HUES48 (cell line): ENCODE results near the gene DPEP2.
"Not testable (repeated sequence)": the region's sequence is repeated elsewhere in the genome, so short reads cannot be mapped to it uniquely, and the experiment has no call there.

Source experiments
- H3K27ac ChIP-seq: one replicate; pipeline ENCODE4 v1.7.0; 2013; ENCODE audit warnings: low read depth, low read length, inconsistent platforms
- H3K27me3 ChIP-seq: 2 replicates; pipeline ENCODE4 v1.6.1; 2013; ENCODE audit warnings: mild to moderate bottlenecking, low read length; ENCODE audit not compliant: control insufficient read depth, insufficient read depth
- H3K36me3 ChIP-seq: 2 replicates; pipeline ENCODE4 v1.6.1; 2013; ENCODE audit warnings: low read length; ENCODE audit not compliant: control insufficient read depth, insufficient read depth
- H3K4me1 ChIP-seq: 2 replicates; pipeline ENCODE4 v1.6.1; 2013; ENCODE audit warnings: mild to moderate bottlenecking, low read length; ENCODE audit not compliant: control insufficient read depth, insufficient read depth
- H3K4me3 ChIP-seq: 2 replicates; pipeline ENCODE4 v1.5.1; 2013; ENCODE audit warnings: mild to moderate bottlenecking, low read depth, low read length
- H3K9ac ChIP-seq: 2 replicates; pipeline ENCODE4 v1.6.1; 2013; ENCODE audit warnings: mild to moderate bottlenecking, low read depth, low read length, moderate library complexity
- H3K9me3 ChIP-seq: 2 replicates; pipeline ENCODE4 v1.6.1; 2013; ENCODE audit warnings: low read length; ENCODE audit not compliant: control insufficient read depth, insufficient read depth

DPEP2 gene

GRCh38 chr16:67972285-67972684 is 27.0 kb downstream of the DPEP2 start:
- not testable (repeated sequence) for H3K4me1 ChIP-seq, H3K27ac ChIP-seq, H3K4me3 ChIP-seq, H3K36me3 ChIP-seq, H3K27me3 ChIP-seq, H3K9ac ChIP-seq, H3K9me3 ChIP-seq

GRCh38 chr16:67971111-67971510 is 28.2 kb downstream of the DPEP2 start:
- no peaks in the 10 kb centered on the region for H3K27me3 ChIP-seq
- H3K9ac ChIP-seq, result no peak overlapping the region
- no peaks in the 10 kb centered on the region for H3K9me3 ChIP-seq
- H3K4me3 ChIP-seq, result no peak overlapping the region
- peaks cover 19% of the 10 kb centered on the region for H3K4me1 ChIP-seq
- H3K36me3 ChIP-seq, result no peaks in the 10 kb centered on the region
- H3K27ac ChIP-seq, result no peak overlapping the region

GRCh38 chr16:67969254-67970039 is 29.8 kb downstream of the DPEP2 start:
- H3K4me1 ChIP-seq, result peaks cover 19% of the 10 kb centered on the region
- no peaks in the 10 kb centered on the region for H3K27me3 ChIP-seq
- no peak overlapping the region for H3K27ac ChIP-seq
- H3K4me3 ChIP-seq, result peak overlapping the region; percentile 76; the same call in 1 of the 2 replicates
- H3K36me3 ChIP-seq, result 0 out of 2 replicates have a peak, but pooled peaks cover 2% of the 10 kb centered on the region
- H3K9ac ChIP-seq, result no peak overlapping the region
- no peaks in the 10 kb centered on the region for H3K9me3 ChIP-seq

GRCh38 chr16:67968400-67969253 is 30.7 kb downstream of the DPEP2 start, which contains the start of gene SLC12A4:
SLC12A4 (minus strand) TSS chr16:67968637; CDS start chr16:67968553, 84 bp downstream.
- Histone ChIP-seq H3K9ac (peak within 1 kb of the TSS; percentile 39), H3K4me3 (peak within 1 kb of the TSS; percentile 76), H3K36me3 (0 out of 2 replicates have a peak, but pooled peaks cover 2% of the 10 kb centered on the region), H3K27ac (peak within 1 kb of the TSS; percentile 64), H3K4me1 (peaks cover 19% of the 10 kb centered on the region), H3K27me3 (no peaks in the 10 kb centered on the region), H3K9me3 (no peaks in the 10 kb centered on the region)

DNA sequence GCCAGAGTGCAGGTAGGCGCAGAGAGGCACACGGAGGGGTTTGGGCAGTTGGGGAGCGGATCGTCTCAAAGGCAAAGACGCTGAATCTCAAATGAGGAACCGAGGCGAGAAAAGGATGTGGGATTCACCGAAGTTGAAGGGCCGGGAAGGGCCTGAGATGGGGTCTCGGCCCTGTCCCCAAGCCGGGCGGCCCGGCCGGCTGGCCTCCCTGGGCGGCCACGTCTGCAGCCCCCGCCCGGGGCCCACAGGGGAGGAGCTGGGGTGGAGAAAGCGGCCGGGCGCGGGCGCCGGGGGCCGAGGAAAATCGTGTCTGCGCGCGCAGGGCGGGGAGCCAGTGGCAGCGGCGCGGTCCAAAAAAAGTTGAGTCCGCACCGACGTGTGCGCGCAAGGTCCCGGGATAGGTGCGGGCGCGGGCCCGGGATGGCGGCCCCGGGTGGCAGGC is 31.3 kb downstream of the DPEP2 start:
- peak overlapping the region; percentile 64 for H3K27ac ChIP-seq
- H3K9ac ChIP-seq, result peak overlapping the region; percentile 39
- H3K36me3 ChIP-seq, result peaks cover 7% of the 10 kb centered on the region
- H3K9me3 ChIP-seq, result no peaks in the 10 kb centered on the region
- H3K4me3 ChIP-seq, result peak overlapping the region; percentile 76
- peaks cover 19% of the 10 kb centered on the region for H3K4me1 ChIP-seq
- H3K27me3 ChIP-seq, result no peaks in the 10 kb centered on the region

DNA sequence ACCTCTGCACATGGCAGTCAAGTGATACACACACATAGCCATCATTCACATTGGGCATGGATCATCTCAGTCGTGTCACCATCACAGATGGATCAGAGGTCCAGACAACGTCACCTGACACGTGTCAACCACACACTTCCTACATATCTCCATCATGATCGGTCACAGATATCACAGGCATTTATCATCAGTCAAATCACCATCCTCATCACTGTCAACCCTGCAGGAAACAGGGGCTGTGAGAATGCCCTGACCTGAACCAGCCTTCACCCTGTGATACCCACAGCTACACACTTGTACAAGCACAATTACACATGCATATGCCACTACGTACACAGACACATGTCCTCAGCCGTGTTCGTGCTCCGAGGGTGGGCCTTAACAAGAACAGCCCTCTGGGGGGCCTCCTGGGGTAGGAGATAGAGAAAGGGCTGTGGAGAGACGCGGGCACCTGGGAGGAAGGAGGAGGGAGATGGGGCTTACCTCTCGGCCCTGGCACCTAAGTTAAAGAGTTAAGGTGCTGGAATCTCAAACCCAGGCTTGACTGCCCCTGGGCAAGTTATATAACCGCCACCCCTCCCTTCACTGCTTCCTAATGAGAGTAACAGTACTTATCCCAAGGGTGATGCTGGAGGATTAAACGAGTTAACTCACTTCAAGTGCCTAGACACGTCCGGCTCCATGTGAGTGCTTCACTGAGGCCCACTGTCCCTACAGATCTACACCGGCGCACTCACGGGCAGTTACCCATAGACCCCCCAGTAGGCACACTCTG is 31.9 kb downstream of the DPEP2 start:
- Histone ChIP-seq H3K9ac (peak overlapping the region; percentile 39), H3K36me3 (peaks cover 12% of the 10 kb centered on the region), H3K27ac (peak overlapping the region; percentile 64), H3K4me1 (peaks cover 19% of the 10 kb centered on the region), H3K9me3 (no peaks in the 10 kb centered on the region), H3K4me3 (peak overlapping the region; percentile 76), H3K27me3 (no peaks in the 10 kb centered on the region)

DNA sequence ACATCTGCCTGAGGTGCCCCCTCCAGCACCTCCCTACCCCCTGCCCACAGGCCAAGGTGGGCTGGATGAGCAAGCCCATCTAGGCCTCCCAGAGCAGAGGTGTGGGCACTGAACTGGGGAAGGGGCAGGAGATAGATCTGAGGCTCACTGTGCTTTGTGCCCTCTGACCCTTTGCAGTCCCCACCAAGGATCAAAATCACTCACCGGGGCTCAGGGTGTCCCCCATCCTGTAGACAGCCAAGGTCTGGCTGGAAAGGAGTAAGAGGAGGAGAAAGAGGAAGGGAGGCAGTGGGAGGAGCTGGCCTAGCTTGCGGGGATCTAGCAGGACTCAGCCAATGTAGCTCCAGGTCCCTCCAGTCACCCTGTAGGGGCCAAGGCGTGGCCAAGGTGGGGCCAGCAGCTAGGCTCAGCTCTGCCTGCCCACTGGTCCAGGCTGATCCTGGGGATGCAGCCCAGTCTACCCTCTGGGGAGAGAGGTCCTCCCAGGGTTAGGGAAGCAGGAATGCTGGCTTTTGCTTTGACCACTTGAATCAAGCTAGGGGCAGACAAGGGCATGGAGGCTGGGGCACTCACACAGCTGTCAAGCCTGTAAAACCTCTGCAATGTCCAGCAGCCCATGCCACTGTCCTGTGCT is 32.6 kb downstream of the DPEP2 start:
- Histone ChIP-seq H3K36me3 (peaks cover 19% of the 10 kb centered on the region), H3K27me3 (no peaks in the 10 kb centered on the region), H3K4me3 (peak overlapping the region; percentile 76; the same call in 1 of the 2 replicates), H3K4me1 (peaks cover 19% of the 10 kb centered on the region), H3K9me3 (no peaks in the 10 kb centered on the region), H3K27ac (no peak overlapping the region), H3K9ac (peak overlapping the region; percentile 27; the same call in 1 of the 2 replicates)

DNA sequence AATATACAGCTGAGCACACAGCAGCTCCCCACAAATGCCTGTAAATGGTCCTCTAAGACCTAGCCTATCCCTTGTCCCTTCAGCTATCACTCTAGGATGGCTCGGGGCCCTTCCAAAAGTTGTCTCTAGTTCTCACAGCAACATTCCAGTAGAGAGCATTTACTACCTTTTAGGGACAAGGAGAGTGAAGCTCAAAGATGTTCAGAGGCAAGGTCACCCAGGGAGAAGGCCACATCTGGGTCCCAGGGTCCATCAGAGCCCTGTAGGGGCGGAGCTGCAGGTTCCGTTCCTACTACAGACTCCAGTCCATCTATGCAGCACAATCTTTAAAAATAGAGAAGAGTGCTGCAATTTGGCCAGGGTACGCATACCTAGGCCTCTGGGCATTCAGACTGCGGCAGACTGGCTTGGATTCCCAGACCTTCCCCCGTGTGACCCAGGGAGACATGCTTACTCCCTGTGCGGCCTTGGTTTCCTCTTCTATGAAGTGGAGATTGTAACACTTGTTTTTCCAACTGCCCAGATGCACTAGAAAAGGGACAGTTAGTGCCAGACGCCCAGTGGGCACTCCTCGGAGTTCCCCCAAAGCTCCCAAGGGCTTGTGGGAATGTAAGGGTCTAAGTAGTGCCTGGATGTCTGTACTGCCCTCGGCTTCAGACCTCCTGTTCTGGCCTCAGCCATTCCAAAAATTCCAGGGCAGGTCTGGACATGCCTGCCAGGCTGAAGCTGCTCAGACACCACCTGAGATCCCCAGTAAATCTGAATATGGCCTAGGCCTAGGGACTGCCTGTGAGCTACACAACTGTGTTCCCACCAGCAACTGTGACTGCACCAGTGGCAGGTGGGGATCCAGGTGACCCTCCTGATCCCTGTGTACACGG is 33.4 kb downstream of the DPEP2 start:
- H3K9me3 ChIP-seq, result no peaks in the 10 kb centered on the region
- no peaks in the 10 kb centered on the region for H3K27me3 ChIP-seq
- peak overlapping the region; percentile 19; the same call in 1 of the 2 replicates for H3K4me3 ChIP-seq
- H3K4me1 ChIP-seq, result peaks cover 19% of the 10 kb centered on the region
- H3K9ac ChIP-seq, result peak overlapping the region; percentile 27; the same call in 1 of the 2 replicates
- H3K36me3 ChIP-seq, result peaks cover 26% of the 10 kb centered on the region
- no peak overlapping the region for H3K27ac ChIP-seq

GRCh38 chr16:67964477-67965131 is 34.7 kb downstream of the DPEP2 start:
- H3K9ac ChIP-seq, result no peak overlapping the region
- H3K4me3 ChIP-seq, result no peak overlapping the region
- H3K9me3 ChIP-seq, result no peaks in the 10 kb centered on the region
- H3K27ac ChIP-seq, result no peak overlapping the region
- peaks cover 40% of the 10 kb centered on the region for H3K36me3 ChIP-seq
- H3K27me3 ChIP-seq, result no peaks in the 10 kb centered on the region
- peaks cover 19% of the 10 kb centered on the region for H3K4me1 ChIP-seq
